GM18951 (cell line): ENCODE data around the gene TAS2R8.

Experiments used
- POLR2A ChIP-seq: IDR thresholded peaks from 4 replicates; pipeline ENCODE4 v1.6.1; 2011; ENCODE audit warnings: mild to moderate bottlenecking; ENCODE audit not compliant: insufficient read length, insufficient read depth; ENCODE audit errors: extremely low read depth
- in situ Hi-C: fragments of 300-500 bp; cut with MboI; formaldehyde crosslinking; loops from one replicate; pipeline ENCODE4 v1.12.0; 2022; ENCODE audit warnings: low sequenced_read_pairs, mixed read lengths, inconsistent platforms; ENCODE audit not compliant: unreplicated experiment

Gene TAS2R8

DNA sequence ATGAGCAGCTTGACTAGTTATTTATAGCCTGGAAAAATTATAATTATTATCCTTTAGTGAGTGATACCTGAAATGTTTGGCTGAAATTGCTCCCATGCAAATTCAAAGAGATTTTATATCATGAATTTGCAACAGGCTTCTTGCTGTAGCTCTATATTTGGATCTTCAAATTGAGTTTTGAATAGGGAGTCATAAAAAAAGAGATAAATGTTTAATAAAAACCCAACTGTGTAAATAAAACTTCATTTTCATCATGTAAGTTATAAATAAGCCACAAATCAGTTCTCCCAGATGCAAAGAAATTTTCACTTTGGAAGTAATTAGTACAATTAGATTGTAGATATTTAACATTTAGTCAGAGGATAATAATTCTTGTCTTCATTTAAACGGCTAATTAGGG is at the start of gene TAS2R8:
TSS of gene TAS2R8 (minus strand) at position 101 of the 400 bp plus-strand sequence. CDS start 306 bp downstream, outside the sequence.
- in situ Hi-C loops, result no loop called here
- no peak for TF ChIP-seq POLR2A

- no peak for TF ChIP-seq POLR2A
- in situ Hi-C loops, result no loop called here
These were observed 48.7 kb upstream of the TAS2R8 start for GRCh38 chr12:10855807-10856206.

- in situ Hi-C loops, result no loop called here
- TF ChIP-seq POLR2A, result no peak
These were observed 46.7 kb upstream of the TAS2R8 start for GRCh38 chr12:10853776-10854175.

GRCh38 chr12:10851243-10851858 is 44.3 kb upstream of the TAS2R8 start:
- in situ Hi-C loops, result no loop called here

GRCh38 chr12:10849425-10849878 is 42.4 kb upstream of the TAS2R8 start, which contains the start of gene PRR4:
TSS of gene PRR4 (minus strand) at chr12:10849475. CDS start at chr12:10849437, 38 bp downstream.
- TF ChIP-seq POLR2A, result no peak
- in situ Hi-C loops, result no loop called here

More at GRCh38 chr12:10851243-10851858, 44.3 kb upstream of the TAS2R8 start:
- TF ChIP-seq POLR2A, result no peak

GRCh38 chr12:10847744-10848143 is 40.7 kb upstream of the TAS2R8 start:
- in situ Hi-C loops, result no loop called here
- TF ChIP-seq POLR2A, result no peak

GRCh38 chr12:10842862-10843261 is 35.8 kb upstream of the TAS2R8 start:
- in situ Hi-C loops, result no loop called here
- TF ChIP-seq POLR2A, result no peak

DNA sequence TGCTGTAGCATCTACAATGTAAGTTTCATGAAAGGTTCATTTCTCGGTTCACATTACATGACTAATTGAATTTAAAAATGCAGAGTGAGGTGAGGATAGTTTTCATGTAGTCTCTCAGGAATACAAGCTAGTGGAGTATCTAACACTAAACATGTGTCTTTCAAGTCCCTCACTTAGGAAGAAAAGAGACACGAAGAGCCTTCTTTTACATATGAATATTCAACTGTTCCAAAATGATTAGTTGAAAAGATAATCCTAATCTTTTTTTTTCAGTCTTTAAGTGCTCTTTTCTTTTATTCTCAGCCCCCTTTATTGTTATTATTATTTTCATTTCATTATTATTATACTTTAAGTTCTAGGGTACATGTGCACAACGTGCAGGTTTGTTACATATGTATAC is 31.4 kb upstream of the TAS2R8 start:
- no peak for TF ChIP-seq POLR2A
- in situ Hi-C loops, result no loop called here

GRCh38 chr12:10829994-10830393 is 22.9 kb upstream of the TAS2R8 start:
- TF ChIP-seq POLR2A, result no peak
- in situ Hi-C loops, result no loop called here

GRCh38 chr12:10826258-10826657 is 19.2 kb upstream of the TAS2R8 start, which contains the start of gene TAS2R10:
TSS of gene TAS2R10 (minus strand) at chr12:10826358. CDS start at chr12:10826269, 89 bp downstream.
- in situ Hi-C loops, result no loop called here
- TF ChIP-seq POLR2A, result no peak

GRCh38 chr12:10824957-10825356 is 17.9 kb upstream of the TAS2R8 start:
- TF ChIP-seq POLR2A, result no peak
- in situ Hi-C loops, result no loop called here

GRCh38 chr12:10811883-10812536 is 4.9 kb upstream of the TAS2R8 start:
- no peak for TF ChIP-seq POLR2A
- in situ Hi-C loops, result no loop called here

DNA sequence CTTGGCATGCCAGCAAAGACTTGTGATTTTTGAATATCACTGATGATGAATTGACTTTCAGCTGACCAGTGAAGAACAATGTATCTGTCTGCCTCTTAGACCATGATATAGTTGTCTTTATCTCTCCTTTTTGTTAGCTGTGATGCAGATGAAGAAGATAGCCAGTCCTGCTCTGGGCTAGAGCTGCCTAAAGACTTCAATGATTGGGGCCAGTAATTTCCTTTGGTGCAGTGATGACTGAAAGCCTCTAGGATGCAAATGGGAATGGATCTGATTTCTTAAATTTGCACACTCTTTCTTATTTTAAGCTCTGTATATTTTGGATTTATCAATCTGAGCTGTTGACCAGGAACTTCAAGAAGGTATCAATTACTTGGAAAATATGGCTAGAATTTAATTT is 3.0 kb upstream of the TAS2R8 start, which contains the start of gene TAS2R9:
TSS of gene TAS2R9 (minus strand) at position 101 of the 400 bp plus-strand sequence. CDS start at position 8, 93 bp downstream.
- in situ Hi-C loops, result no loop called here

DNA sequence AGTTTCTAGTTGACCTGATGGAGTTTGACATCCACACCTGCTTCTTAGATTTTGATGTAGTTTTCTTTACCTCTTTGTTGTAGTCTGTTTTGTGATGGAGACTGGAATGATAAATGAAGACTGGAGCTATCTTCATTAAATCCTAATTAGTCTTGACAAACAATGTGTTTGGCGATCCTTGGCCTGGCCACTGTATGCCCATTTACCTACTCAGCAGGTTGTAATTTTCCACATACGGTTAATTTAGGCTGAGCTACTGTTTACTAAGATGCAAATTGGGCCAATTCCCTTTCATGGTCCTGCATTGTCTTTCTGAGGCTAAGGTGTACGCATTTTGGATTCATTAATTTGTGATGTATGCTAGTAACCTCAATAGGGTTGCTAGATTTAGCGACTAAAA is 4.5 kb downstream of the TAS2R8 start, which contains the start of gene TAS2R7:
TSS of gene TAS2R7 (minus strand) at position 41 of the 400 bp plus-strand sequence. CDS start 57 bp downstream, outside the sequence.
- no peak for TF ChIP-seq POLR2A
- in situ Hi-C loops, result no loop called here

More for the DNA sequence above, 3.0 kb upstream of the TAS2R8 start, which contains the start of gene TAS2R9:
- no peak for TF ChIP-seq POLR2A
